Measurements from ENCODE around the gene ZCCHC8.
"Not testable (repeated sequence)": the region's sequence is repeated elsewhere in the genome, so short reads cannot be mapped to it uniquely, and the experiment has no call there.

ZCCHC8 gene

DNA sequence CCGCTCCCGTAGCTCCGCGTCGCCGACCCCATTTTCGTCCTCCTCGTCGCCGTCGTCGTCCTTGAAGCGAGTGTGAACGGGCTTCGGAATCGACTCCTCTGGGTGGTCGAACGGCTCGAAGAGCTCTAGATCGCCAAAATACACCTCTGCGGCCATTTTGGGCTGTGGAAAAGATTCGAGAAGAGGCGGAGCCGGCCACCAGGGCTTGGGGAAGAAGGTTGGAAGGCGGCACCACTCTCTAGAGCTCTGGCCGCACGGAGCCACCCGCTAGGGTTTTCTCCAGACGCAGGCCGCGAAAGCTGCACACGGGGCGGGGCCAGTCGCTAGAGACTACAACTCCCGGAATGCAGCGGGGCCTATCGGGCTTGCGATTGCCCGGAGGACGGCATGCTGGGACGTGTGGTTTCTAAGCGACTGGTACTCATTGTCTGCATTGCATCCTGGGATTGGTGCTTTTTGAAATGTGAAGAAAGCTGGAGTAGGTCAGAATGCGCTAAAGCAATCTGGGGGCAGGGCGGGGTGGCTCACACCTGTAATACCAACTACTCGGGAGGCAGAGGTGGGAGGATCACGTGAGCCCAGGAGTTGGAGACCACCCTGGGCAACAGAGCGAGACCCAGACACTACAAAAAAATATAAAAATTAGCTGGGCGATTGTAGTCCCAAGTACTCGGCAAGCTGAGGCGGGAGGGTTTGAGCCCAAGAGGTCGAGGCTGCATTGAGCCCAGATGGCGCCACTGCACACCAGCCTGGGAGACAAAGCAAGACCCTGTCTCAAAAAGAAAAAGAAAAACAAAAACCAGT, at the start of gene ZCCHC8:
Gene ZCCHC8, minus strand, starts transcription at position 248 of the 804 bp plus-strand sequence. Its CDS starts 92 bp downstream, at position 156.
- DNase-seq (ENCODE audit: low spot score), result peak; percentile 99

DNA sequence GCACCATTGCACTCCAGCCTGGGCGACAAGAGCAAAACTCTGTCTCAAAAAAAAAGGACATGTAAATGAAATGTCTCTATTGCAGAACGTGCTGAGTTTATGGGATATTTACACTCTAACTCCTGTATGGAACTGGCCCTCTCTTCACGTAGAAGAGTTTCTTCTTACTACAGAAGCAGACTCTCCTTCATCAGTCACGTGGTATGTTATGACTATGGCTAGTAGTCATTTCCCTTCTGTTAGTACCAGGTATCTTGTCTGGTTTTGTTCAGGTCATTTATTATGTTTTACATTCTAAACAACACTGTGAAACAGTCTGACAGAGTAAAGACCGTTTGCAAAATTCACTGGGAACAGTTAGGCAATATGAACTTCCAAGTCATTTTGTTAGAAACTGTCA, 46.6 kb upstream of the ZCCHC8 start:
- no peak for DNase-seq (ENCODE audit: low spot score)

DNA sequence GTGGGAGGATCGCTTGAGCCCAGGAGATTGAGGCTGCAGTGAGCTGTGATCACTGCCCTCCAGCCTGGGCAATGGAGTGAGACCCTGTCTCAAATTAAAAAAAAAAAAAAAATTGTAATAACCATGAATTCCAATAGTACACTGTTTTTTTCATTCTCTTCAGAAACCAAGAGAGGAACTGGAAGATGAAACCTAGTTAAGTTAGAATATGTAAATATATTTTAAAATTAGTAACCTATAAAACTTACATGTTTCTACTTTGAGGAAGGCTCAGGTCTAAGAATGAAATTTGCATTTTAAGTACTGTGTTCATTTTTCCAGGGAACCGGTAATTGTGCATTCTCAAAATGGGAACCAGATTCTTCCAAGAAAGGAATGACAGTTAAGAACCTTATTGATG, 45.1 kb upstream of the ZCCHC8 start:
- no peak for DNase-seq (ENCODE audit: low spot score)

DNA sequence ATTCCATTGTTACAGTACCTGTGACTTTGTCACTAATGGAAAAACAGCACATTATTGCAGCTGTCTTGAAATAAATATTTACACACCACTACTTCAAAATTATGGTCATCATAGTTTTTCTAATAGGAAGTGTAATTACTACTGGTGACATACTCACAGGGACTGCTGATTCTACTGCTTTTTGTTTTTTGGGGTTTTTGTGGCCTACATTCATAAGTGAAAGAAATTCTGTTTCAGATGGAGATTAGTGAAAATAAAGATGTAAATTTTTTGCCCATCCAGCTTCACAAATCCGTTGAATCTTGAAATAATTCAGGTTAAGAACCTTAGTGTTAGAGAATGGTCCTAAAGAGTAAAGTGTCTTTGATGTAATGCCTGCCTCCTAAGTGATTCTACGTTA, 43.8 kb upstream of the ZCCHC8 start:
- DNase-seq (ENCODE audit: low spot score), result no peak

DNA sequence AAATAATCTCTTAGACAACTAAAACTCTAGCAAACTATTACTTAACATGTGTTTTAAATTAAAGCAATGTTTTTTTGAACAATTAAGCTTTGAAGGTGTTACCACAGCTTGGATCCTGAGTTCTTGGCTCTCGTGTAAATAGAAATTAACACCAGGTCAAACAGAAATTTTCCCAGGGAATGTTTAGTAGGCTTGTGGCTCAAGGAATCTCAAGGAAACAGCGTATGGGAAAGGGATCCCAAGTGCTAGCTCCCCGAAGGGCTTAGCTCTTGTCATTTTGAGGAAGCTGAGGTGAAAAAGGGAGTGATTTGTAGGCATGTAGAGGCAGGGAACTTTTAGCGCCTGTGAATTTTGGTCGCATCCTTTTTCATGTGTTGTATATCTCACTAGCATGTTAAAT, 37.8 kb upstream of the ZCCHC8 start:
- DNase-seq (ENCODE audit: low spot score), result no peak

DNA sequence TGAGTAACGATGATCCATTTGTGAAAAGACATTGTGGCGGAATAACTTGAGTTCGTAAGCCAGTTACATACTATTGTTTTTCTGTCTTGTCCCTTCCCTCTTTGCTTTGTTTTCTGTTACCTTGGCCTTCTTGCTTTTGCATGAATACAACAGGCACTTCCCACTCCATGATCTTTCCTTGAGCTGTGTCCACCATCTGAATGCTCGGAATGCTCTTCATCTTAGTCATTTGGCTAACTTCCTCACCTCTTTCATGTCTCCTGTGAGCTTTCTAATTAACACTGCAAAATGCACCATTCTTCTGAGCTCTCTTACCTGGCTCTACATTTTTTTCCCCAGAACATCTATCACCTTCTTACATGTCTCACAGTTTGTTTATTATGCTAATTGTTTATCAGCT, 36.3 kb upstream of the ZCCHC8 start:
- no peak for DNase-seq (ENCODE audit: low spot score)

DNA sequence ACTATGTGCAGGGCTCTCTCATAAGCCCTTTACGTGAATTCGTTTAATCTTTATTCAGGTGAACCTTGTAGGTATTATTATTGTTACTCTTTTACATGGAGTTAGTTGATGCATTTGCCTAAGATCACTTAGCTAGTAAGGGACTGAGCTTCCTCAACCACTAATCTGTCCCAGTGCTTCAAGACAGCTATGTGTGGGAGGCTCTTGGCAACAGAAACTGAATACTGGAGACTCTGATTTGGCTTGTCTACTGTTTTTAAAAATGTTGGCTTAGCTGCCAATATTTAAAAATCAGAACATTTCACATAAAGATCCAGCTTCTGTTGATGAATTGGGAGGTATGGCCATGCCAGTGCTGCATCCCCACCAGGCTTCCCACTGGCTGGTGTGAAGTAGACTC, 33.1 kb upstream of the ZCCHC8 start:
- DNase-seq (ENCODE audit: low spot score), result no peak

DNA sequence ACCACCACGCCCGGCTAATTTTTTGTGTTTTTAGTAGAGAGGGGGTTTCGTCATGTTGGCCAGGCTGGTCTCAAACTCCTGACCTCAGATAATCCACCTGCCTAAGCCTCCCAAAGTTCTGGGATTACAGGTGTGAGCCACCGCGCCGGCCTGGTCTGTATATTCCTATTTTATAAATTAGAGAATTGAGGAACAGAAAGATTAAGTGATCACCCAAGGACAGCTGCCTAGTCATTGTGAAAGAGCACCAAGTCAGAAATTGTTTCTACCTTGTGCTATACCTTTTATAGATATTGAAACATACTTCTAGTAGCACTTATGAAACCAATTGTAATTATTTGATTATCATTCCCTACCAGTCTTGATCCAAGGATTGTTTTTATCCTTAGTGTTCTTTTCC, 28.3 kb upstream of the ZCCHC8 start:
- no peak for DNase-seq (ENCODE audit: low spot score)

DNA sequence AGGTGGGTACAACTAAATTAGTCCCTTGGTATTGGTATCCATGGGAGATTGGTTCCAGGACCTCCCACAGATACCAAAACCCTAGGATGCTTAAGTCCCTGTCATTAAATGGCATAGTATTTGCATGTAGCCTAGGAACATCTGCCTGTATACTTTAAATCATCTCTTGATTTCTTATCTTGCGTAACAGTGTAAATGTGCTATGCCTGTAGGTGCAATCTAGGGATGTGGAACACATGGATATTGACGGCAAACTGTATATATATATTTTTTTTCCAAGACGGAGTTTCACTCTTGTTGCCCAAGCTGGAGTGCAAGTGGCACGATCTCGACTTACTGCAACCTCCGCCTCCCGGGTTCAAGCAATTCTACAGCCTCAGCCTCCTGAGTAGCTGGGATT, 27.9 kb upstream of the ZCCHC8 start:
- no peak for DNase-seq (ENCODE audit: low spot score)

DNA sequence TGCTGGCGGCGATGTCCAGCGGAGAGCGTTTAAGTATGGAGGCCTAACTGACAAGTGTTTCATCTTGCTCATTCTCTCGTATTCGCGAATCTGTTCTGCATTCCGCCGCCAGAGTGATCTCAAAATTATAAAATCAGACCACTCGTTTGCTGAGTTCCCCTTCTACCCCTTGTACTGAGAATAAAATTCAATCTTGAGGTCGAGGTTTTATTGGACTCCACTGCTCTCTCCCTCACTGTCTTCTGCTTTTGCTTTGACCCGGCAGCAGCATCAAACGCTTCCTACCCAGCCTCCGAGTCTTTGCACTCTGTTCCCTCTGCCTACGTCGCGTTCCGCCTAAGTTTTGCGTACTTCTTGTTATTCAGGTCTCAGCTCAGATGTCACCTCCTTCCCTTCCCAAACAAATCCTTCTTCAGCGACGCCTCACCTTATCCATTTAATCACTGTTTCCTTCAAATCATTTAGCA, 26.8 kb upstream of the ZCCHC8 start:
- peak; percentile 68 for DNase-seq (ENCODE audit: low spot score)

DNA sequence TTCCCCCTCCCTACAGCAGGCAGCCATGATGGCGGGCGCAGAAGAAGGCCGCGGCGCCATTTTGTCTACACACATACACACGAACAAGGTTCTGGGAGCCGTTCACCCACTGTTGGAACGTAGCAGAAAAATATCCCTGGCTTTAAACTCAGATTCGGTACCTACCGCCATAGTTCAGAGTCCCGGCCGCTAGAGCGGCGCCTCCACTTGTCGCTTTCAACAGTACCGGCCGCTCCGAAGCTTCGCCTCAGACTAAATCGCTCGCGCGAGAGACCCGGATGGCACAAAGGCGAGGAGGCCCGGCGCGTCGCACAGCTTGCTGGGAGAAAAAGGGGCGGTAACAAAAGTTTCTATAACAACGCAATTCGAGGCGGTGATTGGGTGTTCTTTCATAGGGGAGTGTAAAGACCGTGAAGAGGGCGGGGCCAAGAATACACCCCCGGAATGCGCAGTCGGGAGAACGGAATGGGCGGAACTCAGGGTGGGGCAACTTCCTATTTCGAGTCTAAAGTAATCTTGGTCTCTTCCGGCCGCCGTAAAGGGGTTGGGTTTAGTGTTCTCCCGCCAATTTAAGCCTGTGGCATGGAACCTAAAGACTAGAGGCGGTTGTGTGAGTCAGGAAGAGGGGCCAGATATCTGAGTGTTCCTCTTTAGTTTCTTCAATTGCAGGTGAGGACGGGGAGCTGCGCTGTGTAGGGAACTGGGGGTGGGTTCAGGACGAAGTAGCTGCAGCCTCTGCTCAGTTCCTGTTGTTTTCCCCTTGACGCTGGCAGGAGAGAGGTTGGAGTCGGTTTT, 26.1 kb upstream of the ZCCHC8 start, which contains the start of the genes KNTC1 and RSRC2:
Gene KNTC1, plus strand, starts transcription at position 567 of the 795 bp plus-strand sequence. CDS start 2,815 bp downstream, outside the sequence.
Gene RSRC2, minus strand, starts transcription at position 254 of the 795 bp plus-strand sequence. Its CDS starts 83 bp downstream, at position 171.
- peak; percentile 99 for DNase-seq (ENCODE audit: low spot score)

DNA sequence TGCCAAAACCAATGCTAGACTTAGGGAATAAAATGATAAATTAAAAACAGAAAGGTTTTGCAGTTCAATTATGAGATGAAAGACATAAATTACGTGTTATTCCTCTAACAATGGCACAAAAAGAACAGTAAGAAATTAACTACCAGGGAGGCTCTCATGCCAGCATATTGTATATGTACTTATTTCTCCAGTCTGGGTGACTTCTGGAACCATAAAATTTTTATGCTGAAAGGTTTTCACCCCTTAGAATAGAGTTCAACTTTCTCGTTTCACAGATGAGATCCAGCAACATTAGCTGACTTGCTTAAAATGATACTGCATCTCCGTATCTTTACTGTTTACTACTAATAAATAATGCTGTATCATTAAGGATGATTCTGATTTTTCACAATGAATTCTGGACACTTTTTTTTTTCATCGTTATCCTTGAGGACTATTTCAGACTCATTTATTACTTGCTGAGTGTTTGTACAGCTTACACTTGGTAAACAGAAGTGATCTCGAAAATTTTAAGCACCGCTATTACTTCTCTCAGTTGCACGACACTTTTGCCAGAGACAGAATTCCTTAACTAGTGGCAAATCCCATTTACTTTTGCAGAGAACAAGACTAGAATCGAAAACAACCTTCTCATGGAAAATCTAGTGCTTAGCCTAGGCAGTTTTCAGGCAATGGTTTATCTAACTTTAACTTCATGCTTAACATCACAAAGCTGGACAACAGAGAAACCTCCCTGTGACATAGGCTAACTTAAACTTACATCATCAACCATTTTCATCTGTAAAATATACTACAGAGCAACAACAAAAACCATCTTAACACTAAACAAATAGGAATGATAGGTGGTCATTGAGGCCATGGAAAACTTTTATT, 23.4 kb upstream of the ZCCHC8 start:
- peak; percentile 32 for DNase-seq (ENCODE audit: low spot score)

DNA sequence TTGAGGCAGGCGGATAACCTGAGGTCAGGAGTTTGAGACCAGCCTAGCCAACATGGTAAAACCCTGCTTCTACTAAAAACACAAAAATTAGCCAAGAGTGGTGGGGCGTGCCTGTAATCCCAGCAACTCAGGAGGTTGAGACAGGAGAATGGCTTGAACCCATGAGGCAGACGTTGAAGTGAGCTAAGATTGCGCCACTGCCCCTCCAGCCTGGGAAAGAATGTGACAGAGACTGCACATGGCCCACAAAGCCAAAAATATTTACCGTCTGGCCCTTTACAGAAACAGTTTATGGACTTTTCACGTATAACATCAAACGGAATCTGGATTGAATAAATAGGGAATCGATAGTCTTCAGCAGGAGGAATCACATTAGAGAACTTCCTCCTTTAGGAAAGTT, 22.5 kb upstream of the ZCCHC8 start:
- DNase-seq (ENCODE audit: low spot score), result no peak

DNA sequence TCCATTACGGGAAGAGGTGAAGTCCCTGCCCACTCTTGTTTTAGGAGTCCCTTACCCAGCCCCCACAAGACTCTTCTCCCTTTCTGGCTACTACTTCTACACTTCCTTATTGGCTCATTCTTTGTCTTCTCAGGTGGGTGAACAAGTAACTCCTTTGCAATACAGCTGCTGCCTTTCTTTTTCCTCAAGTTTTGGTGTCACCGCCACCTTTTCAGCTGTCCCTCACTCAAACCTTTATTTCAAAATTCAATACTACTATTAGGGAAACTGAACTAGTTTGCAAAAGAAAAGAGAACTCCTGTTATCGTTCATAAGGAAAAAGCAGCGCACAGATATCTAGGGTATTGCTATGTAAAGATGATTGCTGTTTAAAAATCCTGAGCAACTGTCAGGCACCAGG, 19.9 kb upstream of the ZCCHC8 start:
- no peak for DNase-seq (ENCODE audit: low spot score)

DNA sequence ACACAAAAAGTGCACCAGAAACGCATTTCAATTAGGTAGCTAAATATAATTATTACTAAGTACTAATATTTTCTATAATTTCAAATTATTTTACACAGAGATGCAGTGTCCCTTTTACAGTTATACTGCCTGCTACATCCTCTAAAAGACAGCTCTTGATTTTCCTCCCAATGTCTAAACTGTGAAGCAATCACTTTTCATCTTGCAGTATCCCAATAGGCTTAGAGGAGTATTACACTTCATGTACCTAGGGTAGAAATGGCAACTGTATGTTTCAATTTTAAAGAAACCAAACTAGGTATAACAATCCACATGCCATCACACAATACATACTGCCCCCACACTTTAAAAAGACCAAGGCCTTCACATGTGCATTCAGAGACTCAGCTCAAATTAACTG, 18.7 kb upstream of the ZCCHC8 start:
- DNase-seq (ENCODE audit: low spot score), result no peak

DNA sequence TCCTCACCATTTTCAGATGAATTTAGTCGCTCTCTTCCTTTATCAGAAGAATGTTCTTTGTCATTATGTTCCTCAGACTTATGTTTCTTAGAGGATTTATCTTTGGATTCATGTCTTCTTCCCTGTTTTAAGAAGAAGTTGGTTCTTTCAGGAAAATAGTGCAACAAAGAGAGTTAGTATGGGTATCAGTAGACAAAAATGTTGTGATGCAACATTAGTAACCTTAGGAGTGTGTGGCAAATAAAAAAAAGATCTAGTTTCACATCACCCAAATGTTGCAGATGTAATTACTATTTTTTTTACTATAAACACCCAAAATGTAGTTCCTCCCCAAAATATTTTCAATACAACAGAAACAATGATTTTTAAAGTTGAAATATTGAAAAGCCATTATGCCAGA, 18.2 kb upstream of the ZCCHC8 start:
- DNase-seq (ENCODE audit: low spot score), result no peak

DNA sequence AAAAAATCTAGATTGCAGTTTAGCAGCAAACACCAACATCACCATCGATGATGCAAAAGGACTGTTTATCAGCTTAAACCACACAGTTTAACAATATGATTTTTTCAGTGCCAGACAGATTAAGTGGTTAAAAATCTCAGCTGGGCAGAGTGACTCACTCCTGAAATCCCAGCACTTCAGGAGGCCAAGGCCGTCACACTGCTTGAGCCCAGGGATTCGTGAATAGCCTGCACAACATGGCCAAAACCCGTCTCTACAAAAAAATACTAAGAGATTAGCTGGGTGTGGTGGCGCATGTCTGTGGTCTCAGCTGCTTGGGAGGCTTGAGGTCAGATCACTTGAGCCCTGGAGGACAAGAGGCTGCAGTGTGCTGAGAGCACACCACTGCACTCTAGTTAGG, 17.1 kb upstream of the ZCCHC8 start:
- DNase-seq (ENCODE audit: low spot score), result peak; percentile 66

DNA sequence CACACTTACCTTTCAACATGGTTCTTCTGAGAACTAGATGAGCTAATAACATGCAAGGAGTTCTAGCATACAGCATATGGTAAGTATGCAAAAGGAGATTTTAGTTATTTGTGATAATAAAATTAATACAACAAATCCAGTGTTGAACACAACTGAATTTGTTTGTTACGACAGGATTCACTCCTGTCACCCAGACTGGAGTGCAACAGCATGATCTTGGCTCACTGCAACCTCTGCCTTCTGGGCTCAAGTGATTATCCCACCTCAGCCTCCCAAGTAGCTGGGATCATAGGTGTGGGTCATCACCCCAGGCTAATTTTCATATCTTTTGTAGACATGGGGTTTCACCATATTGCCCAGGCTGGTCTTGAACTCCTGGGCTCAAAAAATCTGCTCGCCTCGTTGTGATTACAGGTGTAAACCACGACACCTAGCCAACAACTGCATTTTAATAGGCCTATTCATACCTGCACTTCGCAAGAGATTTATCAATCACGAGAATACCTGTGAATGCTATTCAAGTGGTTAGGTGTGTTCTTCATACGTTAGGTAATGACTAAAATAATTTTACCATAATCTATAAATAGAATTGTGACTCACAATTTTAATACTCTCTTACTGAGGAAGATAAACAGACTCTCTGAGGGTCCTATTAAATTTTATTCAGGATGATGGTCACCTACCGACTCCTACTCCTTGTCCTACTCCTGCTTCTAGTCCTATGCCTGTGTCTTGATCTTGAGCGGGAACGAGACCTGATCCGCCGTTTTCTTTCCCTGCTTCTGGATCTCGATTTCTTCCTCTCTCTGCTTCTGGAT, 16.0 kb upstream of the ZCCHC8 start:
- DNase-seq (ENCODE audit: low spot score), result no peak

DNA sequence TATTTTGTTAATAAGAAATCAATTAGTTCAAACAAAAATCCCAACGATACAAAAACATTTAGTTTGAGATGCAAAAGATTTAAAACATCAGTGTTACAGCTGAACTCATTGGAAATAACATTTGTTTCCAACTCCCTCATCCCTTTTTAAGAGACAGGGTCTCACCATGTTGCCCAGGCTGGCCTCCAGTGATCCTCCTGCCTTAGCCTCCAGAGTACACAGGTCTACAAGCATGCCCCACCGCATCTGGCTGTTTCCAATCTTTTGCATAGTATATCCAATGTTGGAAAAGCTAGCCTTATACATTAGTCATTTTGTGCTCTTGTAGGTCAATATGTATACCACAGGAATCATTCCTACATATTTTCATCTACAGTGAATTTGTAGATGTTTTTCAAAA, 14.5 kb upstream of the ZCCHC8 start:
- no peak for DNase-seq (ENCODE audit: low spot score)

DNA sequence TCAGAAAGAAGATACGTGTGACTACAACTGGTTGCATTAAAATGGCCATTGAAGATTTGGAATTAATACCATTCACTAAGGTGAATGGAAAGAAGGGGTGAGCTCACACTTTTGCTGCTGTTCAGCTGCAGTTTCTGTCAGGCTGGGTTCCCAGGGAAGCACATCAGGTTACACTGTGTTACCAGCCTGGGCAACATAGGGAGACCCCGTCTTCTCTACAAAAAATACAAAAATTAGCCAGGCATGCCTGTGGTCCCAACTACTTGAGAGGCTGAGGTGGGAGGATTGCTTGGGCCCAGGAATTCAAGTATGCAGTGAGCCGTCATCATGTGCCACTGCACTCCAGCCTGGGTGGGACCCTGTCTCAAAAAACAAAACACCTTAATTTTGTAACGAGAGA, 12.9 kb upstream of the ZCCHC8 start:
- no peak for DNase-seq (ENCODE audit: low spot score)

DNA sequence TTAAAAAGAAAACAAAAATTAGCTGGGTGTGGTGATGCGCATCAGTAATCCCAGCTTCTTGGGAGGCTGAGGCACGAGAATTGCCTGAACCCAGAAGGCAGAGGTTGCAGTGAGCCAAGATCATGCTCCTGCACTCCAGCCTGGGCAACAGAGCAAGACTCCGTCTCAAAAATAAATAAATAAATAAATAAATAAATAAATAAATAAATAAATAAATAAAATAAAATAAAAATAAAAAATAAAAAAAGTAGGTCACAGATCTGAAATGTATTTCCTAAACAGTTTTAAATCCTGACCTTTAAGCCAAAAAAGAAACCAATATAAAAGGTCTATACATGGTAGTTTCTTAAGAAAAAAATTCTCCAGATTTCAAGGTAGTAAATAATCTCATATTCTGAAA, 12.3 kb upstream of the ZCCHC8 start:
- DNase-seq (ENCODE audit: low spot score), result not testable (repeated sequence)

Measured in RKO (cell line).